HG02973 (cell line): ENCODE measurements around the gene MMRN2.
"Not testable (repeated sequence)": the region's sequence is repeated elsewhere in the genome, so short reads cannot be mapped to it uniquely, and the experiment has no call there.

ENCODE experiments used
- ATAC-seq: cut with Tn5 transposase; IDR thresholded peaks from one replicate; pipeline ENCODE4 v1.9.1; 2021; ENCODE audit warnings: moderate library complexity; ENCODE audit not compliant: unreplicated experiment

Gene MMRN2

GRCh38 chr10:86956195-86956847, 1.1 kb downstream of the MMRN2 start:
- ATAC-seq = no peak

GRCh38 chr10:86955501-86956194, 1.8 kb downstream of the MMRN2 start:
- ATAC-seq = no peak

GRCh38 chr10:86954681-86955500, 2.5 kb downstream of the MMRN2 start:
- ATAC-seq = no peak

GRCh38 chr10:86953747-86954680, 3.4 kb downstream of the MMRN2 start:
- no peak for ATAC-seq

GRCh38 chr10:86952697-86953096, 4.7 kb downstream of the MMRN2 start:
- ATAC-seq = not testable (repeated sequence)

GRCh38 chr10:86952106-86952505, 5.3 kb downstream of the MMRN2 start:
- ATAC-seq = no peak

GRCh38 chr10:86951184-86951761, 6.1 kb downstream of the MMRN2 start:
- ATAC-seq = no peak

- no peak for ATAC-seq
These were observed 7.1 kb downstream of the MMRN2 start for GRCh38 chr10:86950349-86950748.

- ATAC-seq = not testable (repeated sequence)
These were observed 9.6 kb downstream of the MMRN2 start for GRCh38 chr10:86947806-86948205.

- ATAC-seq = no peak
These were observed 10.9 kb downstream of the MMRN2 start for GRCh38 chr10:86946213-86947155.

- no peak for ATAC-seq
These were observed 11.8 kb downstream of the MMRN2 start for GRCh38 chr10:86945361-86946212.

GRCh38 chr10:86944907-86945306, 12.5 kb downstream of the MMRN2 start:
- ATAC-seq = no peak

- no peak for ATAC-seq
These were observed 12.9 kb downstream of the MMRN2 start for GRCh38 chr10:86944471-86944870.

GRCh38 chr10:86944031-86944419, 13.4 kb downstream of the MMRN2 start:
- no peak for ATAC-seq

- ATAC-seq = no peak
These were observed 13.9 kb downstream of the MMRN2 start for GRCh38 chr10:86943316-86944030.

GRCh38 chr10:86942441-86943315, 14.7 kb downstream of the MMRN2 start:
- no peak for ATAC-seq

GRCh38 chr10:86941991-86942421, 15.4 kb downstream of the MMRN2 start:
- no peak for ATAC-seq
